UCSD-AML1 (cell line): ENCODE data around the gene DCAF4.

ENCODE experiments used
- DNase-seq: peaks from one replicate; lab custom pipeline; 2025; ENCODE audit not compliant: unreplicated experiment; lab: John Stamatoyannopoulos, UW

The DCAF4 gene

DNA sequence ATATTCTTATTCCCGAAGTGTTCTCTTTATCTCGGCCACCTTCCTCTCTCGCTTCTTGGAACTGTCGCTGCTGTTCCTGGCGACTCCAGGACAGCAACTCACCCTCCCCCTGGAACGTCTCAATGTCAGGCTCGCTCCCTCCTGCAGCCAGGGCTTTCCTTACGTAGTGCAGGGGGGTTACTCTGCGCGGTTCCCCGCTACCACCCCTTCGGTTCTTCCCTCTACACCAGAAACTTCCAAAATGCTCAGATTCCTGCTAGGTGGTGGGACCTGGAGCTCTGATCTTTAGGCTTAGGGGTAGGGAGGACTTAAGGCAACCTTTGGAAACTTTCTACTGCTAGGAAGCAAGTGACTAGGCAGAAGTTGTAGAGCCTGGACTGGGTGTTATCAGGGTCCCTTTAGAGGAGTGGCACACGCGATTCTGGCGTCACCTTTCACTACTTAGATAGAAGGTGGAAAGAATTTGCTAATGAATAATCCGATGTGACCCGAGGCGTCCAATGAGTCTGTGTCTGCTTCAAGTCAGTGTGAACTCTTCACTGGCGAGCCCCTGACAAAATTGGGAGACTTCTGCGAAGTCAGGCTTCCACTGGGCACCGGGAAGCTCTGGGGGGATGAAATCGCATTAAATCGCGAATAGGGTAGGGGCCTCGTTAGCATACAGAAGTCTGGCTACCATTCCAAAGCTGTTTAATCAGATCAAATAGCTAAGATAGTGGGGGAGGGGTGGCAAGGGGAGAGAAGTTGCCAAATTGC, 31.5 kb upstream of the DCAF4 start:
- DNase-seq = no peak

DNA sequence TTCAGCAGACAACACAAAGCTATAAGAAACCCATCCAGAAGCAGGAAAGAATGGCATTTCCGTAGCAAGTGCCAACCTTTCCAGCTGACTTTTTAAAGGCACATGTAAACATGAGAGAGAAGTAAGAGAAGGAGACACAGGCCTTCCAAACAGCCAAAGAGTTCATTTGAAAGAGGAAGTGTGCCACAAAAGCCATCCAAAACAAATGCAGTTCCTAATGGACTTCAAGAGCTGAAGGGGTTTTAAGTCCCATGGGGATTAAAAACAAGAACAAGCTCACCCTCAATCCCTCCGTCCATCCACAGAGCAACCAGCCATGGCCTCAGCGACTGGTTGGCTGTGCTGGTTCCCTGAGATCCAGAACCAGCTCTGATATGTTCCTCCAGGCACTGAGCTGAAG, 27.8 kb upstream of the DCAF4 start:
- DNase-seq = no peak

DNA sequence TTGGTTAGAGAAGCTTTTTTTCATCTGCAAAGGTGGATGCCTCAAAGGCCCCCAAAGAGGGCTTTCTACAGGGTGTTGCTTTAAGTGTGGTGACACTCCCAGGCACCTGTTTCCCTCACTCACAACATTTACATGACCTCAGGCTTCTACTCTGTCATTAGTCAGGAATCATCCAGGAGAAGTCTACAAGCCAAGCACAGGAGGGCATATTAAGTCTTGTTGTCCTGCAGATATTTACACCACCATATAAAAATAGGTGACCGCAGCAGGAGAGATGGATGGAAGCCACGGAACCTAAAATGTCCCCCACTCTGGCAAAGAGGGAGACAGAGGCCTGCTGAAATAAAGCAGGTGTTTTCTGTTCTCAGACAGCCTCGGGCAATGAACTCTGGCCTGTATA, 24.9 kb upstream of the DCAF4 start:
- DNase-seq = no peak

DNA sequence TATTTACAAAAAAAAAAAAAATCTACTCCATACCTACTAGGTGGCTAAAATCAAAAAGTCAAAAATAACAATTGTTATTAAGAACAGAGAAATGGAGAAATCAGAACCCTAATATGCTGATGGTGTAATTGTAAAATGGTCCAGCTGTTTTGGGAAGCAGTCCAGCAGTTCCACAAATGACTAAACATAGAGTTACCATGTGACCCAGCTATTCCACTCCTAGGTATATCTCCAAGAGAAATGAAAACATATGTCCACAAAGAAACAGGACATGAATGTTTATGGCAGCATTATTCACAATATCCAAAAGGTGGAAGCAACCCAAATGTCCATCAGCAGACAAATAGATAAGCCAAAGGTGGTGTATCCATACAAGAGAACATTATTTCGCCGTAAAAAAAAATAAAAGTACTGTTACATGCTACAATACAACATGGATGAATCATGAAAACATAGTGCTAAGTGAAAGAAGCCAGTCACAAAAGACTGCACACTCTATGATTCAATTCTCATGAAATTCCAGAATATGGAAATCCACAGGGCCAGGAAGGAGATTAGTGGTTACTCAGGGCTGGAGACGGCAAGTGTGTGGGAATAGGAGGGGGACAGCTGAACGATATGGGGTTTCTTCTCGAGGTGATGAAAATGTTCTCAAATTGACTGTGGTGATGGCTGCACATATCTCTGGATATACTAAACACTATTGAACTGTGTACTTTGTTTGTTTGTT, 23.3 kb upstream of the DCAF4 start:
- no peak for DNase-seq

DNA sequence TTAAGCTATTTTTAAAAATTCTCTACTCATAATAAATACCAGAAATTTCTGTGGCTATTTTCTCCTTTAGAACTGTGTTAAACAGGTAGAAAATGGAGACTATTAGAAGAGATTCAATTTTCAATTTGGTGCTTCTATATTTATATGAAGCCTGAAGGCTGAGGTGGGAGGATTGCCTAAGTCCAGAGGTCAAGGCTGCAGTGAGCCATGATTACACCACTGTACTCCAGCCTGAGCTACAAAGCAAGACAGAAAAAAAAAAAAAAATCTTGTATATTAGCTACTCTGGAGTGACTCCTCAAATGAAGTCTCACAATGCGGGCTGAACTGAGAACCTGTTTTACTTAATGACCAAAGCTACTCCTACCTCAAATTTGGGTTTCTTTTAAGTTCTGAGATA, 22.5 kb upstream of the DCAF4 start:
- DNase-seq = no peak

DNA sequence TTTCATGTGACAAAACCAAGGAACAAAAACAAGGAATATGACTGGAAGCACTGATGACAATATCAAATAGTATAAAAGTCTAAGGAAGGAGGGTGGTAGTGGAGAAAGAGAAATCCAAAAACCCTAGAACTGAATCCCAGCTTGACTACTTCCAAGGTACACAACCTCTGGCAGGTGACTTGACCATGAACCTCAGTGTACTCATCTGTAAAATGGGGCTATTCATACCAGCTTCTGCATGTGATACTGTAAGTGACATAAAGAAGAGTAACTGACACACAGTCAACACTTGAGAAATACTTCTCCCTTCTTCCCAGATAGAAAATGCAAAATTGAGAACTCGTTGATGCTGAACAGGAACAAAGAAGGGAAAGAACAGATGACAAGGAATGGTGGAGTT, 22.0 kb upstream of the DCAF4 start:
- DNase-seq = no peak

DNA sequence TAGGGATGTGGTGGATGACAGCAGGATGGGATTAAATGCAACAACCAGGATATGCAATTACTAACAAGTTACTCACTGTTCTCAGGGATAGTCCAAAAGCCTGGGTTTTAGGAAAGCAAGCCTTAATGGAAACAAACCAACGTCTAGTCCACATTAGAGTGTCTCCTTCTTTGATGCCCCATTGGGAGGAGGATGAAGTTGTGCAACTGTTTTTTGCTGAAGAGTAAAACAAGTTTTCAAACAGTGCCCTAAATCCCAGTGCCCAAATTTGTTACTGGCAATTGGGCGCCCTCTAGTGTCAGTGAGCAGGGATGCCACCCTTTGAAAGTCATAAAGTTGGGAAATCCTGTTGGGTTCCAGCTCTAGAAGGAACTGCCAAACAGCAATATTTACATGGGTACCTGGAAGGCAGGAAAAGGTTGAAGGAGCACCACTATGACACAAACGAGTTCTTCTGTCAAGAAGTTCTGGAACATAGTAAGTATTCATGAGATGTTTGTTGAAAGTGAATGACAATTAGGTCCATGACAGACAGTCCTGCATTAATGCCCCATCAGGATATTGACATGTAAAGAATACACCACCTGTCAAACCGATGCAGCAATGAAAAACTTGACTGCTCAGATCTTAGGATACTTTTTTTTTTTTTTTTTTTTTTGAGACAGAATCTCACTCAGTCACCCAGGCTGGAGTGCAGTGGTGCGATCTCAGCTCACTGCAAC, 21.3 kb upstream of the DCAF4 start:
- DNase-seq = peak; percentile 25

DNA sequence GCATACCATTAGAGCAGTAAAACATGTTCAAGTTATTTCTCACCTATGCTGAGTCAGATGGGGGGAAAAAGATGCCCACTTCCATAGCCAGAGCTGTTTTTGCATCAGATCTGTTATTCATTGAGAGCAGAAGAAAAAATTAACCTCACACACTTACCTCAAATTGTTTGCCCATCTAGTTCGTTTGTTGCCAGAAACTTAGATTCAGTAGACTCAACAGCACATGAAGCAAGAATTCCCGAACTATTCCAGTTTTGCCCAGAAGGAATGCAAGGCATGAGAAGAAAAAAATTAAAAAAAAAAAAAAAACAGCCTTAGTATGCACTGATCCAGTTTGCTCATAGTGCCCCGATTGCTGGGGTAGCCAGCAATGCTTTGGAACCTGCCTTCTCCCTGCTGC, 19.9 kb upstream of the DCAF4 start:
- DNase-seq = no peak

DNA sequence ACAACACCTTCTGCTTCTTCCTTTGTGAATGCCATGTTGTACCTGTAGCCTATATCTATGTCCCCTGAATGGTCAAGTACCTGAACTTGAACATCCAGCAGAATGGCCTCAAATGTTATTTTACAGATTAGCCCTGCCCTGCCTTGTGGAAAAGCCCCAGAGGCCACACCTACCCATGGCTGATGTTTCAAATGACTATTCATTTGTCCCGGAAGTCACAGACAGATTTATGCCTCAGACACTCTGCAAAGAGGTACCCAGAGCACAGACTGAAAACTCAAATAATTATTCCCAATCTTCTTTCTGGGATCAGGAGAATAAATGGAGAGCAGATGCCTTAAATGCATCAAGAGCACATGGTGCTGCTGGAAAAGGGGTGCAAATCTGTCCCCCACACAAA, 19.4 kb upstream of the DCAF4 start:
- DNase-seq = no peak

DNA sequence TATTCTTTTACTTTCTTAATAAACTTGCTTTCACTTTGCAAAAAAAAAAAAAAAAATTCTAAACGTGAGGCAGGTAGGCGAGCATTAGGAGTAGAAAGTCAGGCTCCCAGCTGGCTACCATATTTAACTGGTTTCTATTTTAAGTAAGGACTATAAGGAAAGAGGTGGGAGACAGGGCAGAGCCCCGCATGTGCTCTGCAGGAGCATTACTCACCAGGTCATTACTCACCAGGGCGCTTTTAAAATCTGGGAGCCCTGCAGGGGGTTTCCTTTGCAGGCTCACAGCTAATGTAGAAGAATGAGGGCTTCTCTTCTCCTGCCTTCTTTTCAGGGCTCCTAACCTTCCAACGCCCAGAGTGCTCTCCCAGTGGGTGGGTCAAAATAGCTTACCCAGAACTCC, 18.4 kb upstream of the DCAF4 start:
- no peak for DNase-seq

DNA sequence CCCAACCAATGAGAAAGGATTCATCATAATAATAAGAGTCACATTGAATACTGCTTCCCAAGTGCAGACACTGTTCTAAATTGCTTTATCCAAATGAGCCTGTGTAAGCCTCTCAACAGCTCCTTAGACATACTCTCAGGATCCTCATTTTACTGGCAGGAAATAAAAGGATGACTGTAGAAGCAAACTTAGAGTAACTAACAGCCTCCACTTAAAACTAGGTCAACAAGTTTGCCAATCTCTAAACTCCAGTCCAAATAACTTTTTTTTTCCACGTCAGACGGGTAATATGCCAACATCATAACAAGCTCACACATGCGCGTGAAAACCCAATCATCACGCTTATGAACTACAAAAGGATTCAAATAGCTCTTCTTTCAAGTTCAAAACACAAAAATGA, 17.1 kb upstream of the DCAF4 start:
- DNase-seq = no peak

DNA sequence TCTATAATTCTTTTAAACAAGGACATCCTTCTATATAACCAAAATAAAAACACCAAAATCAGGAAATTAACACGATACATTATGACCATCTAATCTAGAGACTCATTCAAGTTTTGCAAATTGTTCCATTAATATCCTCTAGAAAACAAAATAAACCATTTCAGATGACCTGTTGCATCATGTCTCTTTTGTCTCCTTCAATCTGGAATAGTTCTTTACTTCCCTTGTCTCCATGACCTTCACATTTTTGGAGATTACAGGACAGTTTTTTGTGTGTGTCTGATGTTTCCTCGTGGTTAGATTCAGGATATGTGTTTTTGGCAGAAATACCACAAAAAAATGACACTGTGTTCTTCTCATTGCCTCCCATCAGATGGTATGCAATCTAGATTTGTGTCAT, 12.5 kb upstream of the DCAF4 start:
- no peak for DNase-seq

DNA sequence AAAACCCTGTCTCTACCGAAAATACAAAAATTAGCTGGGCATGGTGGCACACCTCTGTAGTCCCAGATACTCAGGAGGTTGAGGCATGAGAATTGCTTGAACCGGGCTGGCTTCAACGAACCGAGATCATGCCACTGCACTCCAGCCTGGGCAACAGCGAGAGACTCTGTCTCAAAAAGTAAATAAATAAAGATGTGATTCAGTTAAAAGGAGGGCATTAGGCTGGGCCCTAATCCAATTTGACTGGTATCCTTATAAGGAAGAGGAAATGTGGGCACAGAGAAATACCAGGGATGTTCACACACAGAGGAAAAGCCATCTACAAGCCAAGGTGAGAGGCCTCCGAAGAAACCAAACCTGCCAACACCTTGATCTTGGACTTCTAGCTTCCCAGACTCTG, 10.1 kb upstream of the DCAF4 start:
- no peak for DNase-seq

DNA sequence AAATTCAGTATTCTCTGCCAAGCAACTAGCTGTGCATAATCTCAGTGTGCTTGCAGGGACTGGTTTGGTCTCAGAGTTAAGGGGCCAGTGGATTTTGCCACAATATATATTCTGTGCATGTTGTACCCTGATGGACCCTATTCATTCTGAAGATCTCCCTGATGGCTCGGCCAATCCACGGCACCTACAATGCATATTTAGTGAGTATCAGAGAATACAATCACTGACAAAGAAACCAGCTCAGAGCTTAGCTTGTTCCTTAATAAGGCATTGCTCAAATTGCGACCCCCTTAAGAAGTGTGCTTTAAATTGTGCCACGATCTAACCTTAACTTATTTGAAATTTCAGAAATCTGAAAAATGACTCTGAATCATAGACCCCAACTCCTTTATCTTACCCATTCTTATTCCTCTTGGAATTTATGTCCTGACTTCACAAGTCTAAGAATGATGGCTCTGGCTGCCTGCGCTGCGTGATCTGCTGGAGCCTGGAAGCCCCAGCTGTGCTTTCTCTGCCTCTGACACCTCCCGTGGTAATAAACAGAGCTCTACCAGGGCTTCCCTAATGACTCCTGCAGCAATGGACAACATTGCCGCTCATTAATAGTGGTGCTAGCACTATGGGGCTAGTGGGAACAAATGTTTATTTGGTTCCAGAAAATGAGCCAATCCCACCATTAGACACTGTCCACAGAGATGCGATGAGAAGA, 9.0 kb upstream of the DCAF4 start:
- no peak for DNase-seq

DNA sequence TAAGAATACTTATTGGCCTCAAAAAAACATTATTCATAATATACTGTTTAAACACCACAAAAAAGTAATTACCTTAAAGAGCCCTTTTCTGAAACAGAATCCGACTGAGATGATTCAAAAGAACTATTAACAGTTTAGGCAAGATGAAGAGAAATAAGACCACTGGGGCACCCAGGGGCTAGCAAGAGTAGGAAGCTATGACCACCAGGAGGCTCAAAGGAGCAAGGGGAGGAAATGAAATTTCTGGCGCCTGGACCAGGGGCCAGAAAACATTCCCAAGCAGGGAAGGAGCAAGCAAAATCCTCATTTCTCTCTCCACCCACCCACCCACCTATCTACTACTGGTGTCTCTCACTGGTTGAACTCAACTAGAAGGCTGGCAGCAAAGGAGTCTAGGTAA, 6.3 kb upstream of the DCAF4 start:
- DNase-seq = no peak

DNA sequence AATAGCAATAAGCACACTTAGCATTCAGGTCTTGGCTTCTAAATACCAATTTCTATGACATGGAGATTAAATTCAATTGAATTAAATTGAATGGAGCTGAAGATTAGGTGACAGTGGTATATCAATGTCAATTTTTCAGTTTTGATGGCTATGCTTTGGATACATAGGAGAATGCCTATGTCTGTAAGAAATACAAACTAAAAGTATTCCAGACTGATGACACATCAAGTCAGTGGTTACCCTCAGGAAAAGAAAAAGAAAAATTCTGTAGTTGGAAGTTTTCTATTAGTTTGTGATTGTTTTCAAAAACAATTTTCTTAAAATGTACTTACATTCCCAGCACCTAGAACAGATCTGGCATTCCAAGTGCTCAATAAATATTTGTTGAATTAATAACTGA, 4.9 kb upstream of the DCAF4 start:
- DNase-seq = no peak

DNA sequence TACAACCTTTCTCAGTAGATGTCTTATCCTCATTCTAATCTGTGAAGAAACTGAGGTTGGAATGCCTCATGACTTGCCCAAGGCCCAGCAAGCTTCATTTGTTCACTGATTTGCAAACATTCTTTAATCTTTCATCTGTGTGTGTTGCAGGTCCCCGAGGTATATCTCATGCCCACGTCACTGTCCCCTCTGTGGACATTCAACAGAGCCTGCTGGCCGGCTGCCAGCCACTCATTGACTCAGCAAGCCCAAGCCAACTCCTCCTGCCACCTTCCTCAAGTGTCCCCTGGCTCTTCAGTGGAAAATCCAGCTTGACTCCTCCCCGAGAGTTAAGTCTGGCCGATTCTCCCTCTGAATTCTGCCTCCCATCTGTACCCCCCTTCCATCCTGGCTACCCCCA, 1.9 kb upstream of the DCAF4 start:
- no peak for DNase-seq

DNA sequence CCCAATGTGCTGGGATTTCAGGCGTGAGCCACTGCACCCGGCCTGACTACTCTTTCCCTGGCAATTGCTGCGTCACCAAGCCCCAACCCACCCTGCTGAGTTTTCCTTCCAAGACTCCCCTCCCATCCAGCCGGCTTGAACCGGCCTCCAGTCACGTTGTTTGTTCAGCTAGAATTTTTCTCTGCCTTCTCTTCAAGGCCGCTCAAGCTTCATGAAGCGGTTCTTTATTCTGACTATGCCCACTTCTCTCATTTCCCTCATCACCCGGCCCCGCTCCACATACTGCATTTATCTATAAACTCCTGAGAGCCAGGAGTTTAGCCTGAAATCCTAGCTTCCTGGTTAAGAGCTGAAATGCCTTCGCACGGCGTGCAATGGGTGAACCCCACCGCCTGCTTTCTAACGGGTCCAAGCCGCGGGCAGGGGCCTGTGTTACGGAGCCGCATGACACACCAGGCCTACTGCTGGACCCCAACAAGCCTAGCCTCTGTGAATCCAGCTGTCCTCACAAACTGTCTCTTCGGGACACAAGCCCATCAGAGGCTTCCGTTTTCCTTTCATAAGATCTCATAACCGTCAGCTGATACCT, 999 bp upstream of the DCAF4 start:
- DNase-seq = no peak

DNA sequence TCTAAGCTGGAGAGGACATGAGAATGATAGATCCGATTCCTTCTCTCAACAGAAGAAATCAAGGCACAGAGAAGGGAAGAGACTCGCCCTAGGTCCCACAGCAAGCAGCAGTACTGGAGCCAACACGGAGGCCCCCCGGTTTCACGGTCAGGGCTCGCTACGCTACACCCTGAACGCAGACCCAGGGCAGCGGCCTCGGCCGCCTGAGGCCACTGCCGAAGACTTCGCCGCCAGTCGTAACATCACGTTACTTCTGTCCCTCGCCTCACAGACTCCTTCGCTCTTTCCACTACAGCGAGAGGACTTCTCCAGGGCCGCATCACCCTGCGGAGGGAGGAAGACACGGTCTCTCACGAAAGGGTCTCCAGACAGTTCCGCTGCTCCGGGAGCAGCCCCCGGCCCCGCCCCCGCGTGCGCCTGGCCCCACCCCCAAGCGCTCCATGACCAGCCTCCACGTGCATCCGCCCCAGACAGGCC, 411 bp upstream of the DCAF4 start:
- DNase-seq = no peak

DNA sequence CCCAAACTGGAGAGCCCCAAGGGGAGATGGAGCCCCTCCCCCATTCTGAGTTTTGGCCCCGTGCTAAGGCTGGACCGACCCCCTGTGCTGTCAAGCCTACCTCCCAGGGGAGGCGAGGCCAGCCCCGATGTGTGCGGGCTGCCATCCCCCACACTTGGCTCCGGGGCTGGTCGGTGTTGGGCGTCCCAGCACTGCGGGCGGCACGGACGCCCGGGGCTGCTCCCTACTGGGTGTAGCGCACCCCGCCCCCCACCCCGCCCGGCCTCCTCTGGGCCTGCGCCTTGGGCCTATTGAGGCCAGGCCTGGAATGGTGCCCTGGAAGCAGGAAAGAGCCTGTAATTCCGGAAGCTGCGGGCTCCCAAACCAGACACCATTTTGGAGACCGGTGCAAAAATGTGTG, 2.6 kb downstream of the DCAF4 start:
- DNase-seq = no peak
